ENCODE data around the gene POLR2B.

Gene POLR2B

DNA sequence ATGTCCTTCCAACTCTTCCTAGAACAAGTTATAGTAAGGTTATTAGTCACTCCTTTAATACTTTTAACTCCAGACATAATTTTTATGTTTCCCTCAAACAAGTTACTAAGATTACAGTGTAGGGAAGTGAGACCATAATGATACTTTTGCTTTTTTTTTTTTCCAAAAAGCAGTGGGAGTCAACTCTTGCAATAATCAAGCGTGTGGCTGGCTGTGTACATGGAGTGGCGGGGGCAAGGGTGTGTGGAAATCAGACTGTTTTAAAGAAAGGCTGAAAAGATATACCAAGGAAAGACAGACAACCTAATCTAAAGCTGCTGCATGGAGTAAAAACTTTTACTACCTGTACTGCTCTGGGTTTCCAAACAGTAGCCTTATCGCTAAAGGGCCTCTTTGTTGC lies 5.4 kb upstream of the POLR2B start:
- no peak overlapping the region for H3K4me3 ChIP-seq (ENCODE audit: low read length)
- no peak for DNase-seq (ENCODE audit: low read depth)
- TF ChIP-seq, protein P1, sequence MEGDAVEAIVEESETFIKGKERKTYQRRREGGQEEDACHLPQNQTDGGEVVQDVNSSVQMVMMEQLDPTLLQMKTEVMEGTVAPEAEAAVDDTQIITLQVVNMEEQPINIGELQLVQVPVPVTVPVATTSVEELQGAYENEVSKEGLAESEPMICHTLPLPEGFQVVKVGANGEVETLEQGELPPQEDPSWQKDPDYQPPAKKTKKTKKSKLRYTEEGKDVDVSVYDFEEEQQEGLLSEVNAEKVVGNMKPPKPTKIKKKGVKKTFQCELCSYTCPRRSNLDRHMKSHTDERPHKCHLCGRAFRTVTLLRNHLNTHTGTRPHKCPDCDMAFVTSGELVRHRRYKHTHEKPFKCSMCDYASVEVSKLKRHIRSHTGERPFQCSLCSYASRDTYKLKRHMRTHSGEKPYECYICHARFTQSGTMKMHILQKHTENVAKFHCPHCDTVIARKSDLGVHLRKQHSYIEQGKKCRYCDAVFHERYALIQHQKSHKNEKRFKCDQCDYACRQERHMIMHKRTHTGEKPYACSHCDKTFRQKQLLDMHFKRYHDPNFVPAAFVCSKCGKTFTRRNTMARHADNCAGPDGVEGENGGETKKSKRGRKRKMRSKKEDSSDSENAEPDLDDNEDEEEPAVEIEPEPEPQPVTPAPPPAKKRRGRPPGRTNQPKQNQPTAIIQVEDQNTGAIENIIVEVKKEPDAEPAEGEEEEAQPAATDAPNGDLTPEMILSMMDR (conservative IDR thresholded peaks at IDR 0.05; ENCODE audit: low read length), result no peak

DNA sequence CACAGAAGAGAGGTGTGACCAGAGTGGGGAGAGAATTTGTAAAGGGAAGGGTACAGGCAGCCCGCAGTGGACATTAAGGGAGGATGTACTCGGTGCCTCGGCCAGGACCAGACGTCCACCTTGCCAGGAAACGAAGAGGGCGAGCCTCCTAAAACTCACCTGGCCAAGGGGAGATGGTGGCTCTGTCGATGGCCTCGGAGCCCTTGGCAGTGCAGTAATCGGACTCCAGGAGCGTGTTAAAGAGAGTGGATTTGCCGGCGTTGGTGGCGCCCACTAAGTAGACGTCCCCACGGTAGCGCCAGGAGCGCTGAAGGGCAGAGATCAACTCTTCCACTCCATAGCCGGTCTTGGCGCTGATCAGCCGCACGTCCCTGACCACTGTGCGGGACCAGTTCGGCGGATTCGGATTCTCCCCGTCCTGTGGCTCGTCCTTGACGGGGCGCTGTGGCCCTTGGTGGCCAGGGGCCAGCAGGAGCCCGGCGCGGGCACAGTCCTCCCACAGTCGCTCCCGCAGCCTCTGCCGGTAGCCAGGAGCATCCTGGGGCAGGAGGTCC lies 2.3 kb upstream of the POLR2B start:
- TF ChIP-seq, protein P1 (conservative IDR thresholded peaks at IDR 0.05; ENCODE audit: low read length), result no peak
- H3K4me3 ChIP-seq (ENCODE audit: low read length), result peak overlapping the region; percentile 99
- DNase-seq (ENCODE audit: low read depth), result no peak

DNA sequence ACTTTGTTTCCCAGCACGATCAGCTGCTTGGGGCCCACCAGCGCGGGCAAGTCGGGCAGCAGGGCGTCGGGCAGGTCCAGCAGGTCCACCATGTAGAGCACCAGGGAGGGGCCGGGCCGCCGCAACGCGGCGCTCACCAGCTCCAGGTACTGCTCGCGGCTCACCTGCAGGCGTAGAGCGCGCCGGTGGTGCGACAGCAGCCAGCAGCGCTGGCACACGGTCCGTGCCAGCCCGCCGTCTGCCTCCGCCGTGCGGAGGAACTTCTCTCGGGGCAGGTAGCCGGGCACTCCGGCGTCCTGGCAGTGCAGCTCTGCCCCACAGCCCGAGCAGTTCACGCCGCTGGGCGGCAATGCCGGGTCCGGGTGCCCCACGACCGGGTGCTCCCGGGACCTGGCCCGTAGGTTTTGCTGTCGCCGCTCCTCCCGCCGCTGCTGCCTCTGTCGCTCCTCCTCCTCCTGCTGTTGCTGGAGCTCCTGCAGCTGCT lies 1.8 kb upstream of the POLR2B start:
- TF ChIP-seq, protein P1 (conservative IDR thresholded peaks at IDR 0.05; ENCODE audit: low read length), result no peak
- H3K4me3 ChIP-seq (ENCODE audit: low read length), result peak overlapping the region; percentile 99
- DNase-seq (ENCODE audit: low read depth), result no peak

DNA sequence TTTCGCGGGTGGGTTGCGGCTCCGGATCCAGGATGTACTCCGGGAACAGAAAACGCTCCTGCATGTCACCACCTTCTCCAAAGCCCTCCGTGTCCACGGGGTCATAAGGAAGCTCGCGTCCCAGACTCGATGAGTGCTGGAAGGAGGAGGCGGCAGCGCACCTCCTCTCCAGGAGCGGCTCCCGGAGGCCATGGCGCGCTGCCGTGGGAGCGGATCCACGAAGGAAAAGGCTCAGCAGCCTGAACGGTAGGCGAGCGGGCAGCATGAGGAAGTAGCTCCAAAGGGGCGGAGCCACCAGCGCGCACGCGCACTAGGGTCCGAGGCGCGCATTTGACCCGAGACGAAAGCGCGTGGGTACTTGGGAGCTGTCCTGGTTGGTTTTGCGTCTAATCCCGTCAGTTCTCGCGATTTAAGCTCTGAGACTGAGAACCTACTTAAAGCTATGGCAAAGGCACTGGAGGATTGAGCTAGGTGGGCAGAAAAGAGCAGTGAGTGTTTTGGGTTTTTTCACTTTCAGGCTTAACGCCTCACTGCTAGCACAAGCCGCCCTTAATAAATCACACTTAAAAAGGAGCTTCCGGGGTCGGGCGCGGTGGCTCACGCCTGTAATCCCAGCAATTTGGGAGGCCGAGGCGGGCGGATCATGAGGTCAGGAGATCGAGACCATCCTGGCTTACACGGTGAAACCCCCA lies 1.2 kb upstream of the POLR2B start, which contains the start of gene NOA1:
TSS of gene NOA1 (minus strand) at position 286 of the 692 bp plus-strand sequence. CDS start at position 265, 21 bp downstream.
- H3K4me3 ChIP-seq (ENCODE audit: low read length), result peak within 1 kb of the TSS; percentile 99
- TF ChIP-seq, protein P1 (conservative IDR thresholded peaks at IDR 0.05; ENCODE audit: low read length), result no peak
- DNase-seq (ENCODE audit: low read depth), result peak; percentile 99

DNA sequence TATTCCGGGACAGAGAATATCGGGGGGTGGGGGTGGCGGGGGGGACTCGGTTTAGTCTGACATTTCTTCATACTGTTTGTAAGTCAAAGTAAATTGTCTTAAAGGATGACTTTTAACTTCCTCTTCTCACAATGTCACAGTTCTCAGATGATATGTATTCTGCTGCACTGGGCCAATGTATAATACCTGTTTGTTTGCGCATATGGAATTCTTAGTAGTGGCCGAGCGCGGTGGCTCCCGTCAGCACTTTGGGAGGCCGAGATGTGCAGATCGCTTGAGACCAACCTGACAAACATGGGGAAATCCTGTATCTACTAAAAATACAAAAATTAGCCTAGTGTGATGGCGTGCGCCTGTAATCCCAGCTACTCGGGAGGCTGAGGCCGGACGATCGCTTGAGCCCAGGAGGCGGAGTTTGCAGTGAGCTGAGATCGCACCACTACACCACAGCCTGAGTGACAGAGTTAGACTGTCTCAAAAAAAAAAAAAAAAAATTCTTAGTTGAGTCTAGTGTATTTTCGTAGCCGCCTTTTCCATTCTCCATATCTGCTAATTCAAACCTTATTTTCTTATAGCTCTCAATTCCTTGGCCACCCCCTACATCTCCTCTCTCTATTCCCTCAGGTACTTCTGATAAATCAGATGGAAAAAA lies 851 bp downstream of the POLR2B start:
- TF ChIP-seq, protein P1 (conservative IDR thresholded peaks at IDR 0.05; ENCODE audit: low read length), result no peak
- H3K4me3 ChIP-seq (ENCODE audit: low read length), result peak overlapping the region; percentile 99
- peak; percentile 31 for DNase-seq (ENCODE audit: low read depth)

DNA sequence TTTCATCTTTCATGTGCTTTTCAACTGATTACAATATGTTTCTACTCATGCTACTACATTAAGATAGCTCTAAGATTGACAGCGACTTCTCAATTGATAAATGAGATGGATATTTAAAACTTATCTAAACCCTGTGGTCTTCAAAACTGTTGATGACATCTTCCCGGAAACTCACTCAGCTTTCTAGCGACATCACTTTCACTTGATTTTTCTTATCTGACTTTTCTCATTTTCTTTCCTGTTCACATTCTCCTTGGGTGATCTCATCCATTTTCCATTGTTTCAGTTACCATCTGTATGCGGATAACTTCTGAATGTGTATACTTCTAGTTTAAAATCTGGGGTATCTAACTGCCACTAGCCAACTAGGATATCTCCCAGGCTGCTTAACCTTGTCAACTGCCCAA lies 3.1 kb downstream of the POLR2B start:
- H3K4me3 ChIP-seq (ENCODE audit: low read length), result no peak overlapping the region
- TF ChIP-seq, protein P1 (conservative IDR thresholded peaks at IDR 0.05; ENCODE audit: low read length), result no peak
- DNase-seq (ENCODE audit: low read depth), result no peak
